Measurements from ENCODE around the gene GRAMD2B.
"Not testable (repeated sequence)": the region's sequence is repeated elsewhere in the genome, so short reads cannot be mapped to it uniquely, and the experiment has no call there.

The GRAMD2B gene

DNA sequence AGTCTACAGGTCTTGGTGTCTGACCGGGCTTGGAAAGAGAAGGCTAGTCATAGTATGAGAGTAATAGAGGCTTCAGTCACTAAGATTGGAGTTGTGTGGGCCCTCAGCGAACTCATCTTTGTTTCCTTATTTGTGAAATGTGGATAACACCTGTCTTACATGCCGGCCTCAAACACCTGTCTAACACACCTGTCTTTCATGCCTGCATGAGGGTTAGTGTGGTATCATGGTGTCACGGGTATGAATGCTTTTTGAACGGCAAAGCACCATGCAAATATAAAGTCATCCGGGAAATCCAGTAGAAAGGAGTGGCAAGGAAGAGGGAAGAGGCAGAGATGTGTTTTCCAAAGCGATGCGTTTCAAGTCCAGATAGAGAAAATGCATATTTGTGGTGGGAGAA lies 25.5 kb downstream of the GRAMD2B start:
- FAIRE-seq (no peak), DNase-seq (ENCODE audit: insufficient read length, low spot score) (no peak)

DNA sequence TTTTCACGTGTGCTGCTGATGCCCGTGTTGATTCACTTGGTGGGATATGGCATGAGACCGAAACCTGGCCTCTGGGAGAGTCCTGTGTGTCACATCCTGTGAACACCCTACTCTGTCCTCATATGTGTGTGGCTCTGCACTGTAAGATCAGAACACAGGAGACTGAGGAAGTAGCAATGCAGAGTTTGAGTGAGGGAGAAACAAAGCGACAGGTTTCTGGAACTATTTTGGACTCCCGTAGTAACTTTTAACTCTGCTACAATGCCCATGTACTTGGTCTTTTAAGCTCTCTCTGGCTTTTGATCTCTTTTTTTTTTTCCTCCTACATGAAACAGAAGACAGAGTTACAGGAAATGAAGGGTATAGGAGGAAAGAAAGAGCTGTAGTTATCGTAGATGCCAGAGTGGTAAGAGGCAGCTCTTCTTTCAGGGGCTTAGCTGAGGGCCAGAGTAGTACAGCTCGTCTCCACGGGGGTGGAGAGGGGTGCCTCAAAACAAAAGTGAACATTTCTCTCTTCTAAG lies 26.6 kb downstream of the GRAMD2B start:
- DNase-seq (ENCODE audit: insufficient read length, low spot score) (no peak), FAIRE-seq (no peak)

DNA sequence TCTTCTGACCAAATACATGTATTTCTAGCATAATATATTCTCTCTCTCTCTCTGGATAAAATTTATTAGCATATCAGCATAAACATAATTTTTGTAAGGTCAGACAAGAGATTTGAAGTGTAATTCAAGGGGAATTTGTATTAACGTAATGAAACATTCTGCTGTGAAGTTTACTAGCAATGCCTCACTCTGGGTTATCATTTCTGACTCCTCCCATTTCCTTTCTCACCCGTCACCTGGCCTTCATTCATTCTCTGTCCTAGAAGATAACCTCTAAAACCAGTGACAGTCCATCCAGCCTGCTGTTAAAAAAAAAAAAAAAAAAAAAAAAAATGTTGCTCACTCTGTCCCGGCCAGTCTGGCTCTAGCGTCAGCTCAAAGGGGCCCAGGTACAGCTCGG lies 27.1 kb downstream of the GRAMD2B start:
- DNase-seq (ENCODE audit: insufficient read length, low spot score): no peak
- no peak for FAIRE-seq

DNA sequence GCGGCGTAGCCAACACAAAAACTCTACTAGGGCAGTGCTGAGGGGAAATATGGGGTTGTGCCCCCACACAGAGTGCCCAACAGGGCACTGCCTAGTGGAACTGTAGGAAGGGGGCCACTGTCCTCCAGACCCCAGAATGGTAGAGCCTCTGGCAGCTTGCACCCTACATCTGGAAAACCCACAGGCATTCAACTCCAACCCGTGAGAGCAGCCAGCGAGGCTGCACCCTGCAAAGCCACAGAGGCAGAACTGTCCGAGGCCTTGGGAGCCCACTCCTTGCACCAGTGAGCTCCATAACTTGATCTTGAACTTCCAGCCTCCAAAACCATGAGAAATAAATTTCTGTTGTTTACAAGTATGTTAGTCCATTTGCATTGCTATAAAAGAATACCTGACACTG lies 27.7 kb downstream of the GRAMD2B start:
- FAIRE-seq (no peak), DNase-seq (ENCODE audit: insufficient read length, low spot score) (no peak)

DNA sequence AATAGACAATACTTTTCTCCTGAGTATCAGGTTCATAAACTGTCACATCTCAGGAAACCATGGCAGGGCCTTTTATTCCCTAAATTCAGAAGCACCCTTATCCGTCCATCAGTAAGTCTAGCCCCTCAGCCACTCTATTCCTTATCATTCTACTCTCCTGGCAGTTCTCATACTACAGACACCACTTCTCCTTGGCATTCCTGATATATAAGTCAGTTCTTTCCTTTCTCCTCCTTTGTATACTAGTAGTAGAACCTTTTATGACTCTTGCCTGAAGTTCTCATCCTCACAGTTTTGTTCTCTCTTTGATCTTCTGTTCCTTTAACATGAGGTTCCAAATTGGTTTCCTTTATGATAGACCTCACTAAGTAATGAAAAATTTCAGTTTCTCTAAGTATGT lies 29.3 kb downstream of the GRAMD2B start:
- FAIRE-seq: no peak
- no peak for DNase-seq (ENCODE audit: insufficient read length, low spot score)

DNA sequence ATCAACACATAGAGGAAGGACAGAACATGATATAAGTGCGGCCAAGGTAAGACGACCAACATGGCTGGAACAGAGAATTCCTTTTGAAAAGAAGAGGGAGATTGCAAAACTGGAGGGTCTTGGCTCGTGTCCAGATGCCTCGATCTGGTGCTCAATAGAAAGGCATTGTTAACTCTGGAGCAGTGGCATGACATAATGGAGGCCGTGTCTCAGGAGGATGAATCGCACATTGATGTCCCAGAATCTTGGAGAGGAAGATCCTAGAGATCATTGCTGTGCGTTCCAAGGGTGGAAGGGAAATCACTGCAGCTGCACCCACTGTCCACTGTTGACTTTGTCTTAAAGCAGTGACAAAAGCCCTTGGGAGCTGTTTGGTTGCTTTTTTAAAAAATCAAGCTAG lies 30.9 kb downstream of the GRAMD2B start:
- FAIRE-seq: no peak
- DNase-seq (ENCODE audit: insufficient read length, low spot score): no peak

DNA sequence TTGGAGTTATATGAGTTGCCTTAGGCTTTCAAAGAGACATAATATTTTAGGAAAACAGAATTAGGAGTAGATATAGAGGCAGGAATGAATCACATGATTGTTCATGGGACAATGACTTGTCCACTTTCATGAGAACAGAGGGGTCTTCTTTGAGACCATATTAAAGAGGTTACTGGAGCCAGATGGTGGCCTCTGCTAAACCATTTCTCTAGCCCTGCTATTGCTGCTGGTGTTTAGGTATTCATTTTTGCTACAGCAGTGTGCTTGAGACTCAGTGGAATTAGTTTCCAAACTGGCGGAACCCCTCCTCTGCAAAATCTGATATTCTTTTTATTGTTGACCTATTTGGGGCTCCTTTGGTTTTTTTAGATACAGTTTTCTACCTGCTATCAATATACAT lies 31.3 kb downstream of the GRAMD2B start:
- DNase-seq (ENCODE audit: insufficient read length, low spot score) (no peak), FAIRE-seq (no peak)

DNA sequence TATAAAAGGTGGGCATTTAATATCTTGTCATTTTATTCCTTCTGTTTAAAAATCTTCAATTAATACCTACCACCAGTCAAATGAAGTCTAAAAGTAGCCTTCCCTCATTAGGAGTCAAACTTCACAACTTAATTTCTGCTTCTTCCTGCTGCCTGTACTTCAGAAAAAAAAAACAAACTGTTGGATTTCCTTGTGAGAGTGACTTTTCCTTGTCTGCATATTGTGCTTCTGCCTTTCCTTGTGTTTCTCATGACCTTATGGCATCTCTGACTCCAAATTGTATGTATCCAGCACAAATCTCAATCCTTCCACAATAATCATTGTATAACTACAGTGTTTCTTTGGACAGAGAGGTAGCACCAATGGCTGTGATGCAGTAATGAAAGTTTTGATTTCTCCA lies 32.1 kb downstream of the GRAMD2B start:
- no peak for DNase-seq (ENCODE audit: insufficient read length, low spot score)
- FAIRE-seq: no peak

DNA sequence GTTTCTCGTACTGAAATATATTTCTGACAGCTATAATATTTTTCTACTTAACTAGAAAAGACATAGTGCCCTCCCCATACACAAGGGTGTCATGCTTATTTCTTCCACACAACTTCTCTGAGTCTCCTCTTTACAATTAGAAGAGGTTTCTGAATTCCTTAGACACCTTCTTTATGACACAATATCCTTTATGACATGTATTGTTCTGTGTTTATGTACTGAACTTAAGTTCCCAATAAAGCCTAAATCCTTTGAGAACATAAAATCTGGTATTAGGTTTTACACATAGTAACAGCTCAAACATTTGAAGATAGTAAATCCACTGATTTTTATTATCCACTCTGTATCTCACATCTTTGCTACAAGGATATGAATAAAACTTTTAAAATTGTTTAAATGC lies 32.5 kb downstream of the GRAMD2B start:
- DNase-seq (ENCODE audit: insufficient read length, low spot score): no peak
- FAIRE-seq: no peak

DNA sequence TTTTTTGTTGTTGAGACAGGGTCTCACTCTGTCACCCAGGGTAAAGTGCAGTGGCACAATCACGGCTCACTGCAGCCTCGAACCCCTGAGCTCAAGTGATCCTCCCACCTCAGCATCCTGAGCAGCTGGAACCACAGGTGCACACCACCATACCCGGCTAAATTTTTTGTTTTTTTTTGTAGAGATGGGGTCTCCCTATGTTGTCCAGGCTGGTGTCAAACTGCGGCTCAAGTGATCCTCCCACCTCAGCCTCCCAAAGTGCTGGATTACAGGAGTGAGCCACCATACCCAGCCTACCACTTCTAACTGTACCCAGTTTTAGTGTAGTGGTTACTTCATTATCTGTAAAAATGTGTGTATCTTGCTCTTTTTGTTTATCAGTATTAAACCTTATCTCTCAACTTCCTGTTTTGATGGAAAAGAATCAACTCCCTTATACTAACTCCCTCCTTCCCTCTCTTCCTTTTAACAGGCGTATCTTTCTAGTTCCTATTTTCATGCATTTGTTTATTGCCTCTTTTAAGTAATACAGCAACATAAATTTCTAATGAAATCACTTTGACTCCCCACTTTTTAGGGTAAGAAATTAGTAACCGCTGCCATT lies 33.1 kb downstream of the GRAMD2B start:
- FAIRE-seq (no peak), DNase-seq (ENCODE audit: insufficient read length, low spot score) (no peak)

DNA sequence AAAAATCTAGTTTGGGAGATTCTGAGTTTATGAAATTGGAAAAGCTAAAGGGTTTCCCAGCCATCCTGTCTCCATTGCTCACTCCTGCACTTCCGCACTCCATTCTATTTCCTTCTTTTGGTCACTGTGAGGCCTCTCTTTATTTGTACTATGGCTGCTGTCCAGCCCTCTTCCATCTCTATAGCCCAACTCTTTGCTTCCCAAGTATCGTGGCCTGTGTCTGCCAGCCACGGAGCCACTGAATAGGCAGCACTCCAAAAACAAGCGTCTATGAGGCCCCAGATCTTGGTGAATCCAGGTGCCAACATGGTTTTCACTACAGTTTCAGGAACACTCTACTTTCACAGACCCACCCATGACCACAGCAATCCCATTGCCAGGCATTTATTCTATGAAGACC lies 37.2 kb downstream of the GRAMD2B start:
- no peak for DNase-seq (ENCODE audit: insufficient read length, low spot score)
- no peak for FAIRE-seq

DNA sequence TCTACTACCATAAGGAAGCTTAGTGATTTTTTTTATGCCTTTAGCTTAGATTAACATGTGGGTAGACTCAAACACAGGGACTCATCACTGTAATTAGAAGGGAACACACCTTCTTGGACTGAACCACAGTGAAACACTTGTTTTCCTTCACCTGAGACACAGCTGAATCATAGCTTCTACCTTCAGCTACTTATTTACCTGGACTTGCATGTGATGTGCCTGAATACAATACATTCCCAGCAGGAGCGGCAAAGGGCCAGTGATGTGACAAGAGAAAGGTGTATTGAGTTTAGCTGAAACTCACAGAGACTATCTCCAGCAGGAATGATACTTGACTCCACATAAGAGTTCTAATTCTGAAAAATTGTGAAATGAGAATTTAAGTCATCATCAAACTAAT lies 37.8 kb downstream of the GRAMD2B start:
- no peak for FAIRE-seq
- no peak for DNase-seq (ENCODE audit: insufficient read length, low spot score)

DNA sequence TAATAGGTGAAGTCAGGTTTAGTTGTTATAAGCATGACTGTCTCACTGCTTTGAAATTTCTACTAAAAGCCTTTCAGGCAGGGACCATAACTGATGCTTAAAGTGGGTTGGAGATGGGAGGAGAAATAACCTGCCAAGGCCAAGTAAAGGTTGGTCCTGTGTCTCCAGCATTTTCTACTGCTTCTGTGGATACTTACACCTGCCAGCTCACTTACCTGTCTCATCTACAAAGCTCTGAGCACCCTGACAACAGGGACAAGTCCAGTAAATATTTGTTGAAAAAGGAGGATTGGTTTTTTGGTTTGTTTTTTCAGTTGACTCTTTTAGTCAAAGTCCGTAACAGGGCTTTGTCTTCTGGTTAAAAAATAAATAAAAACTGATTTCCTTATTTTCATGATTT lies 38.6 kb downstream of the GRAMD2B start:
- FAIRE-seq: no peak
- no peak for DNase-seq (ENCODE audit: insufficient read length, low spot score)

DNA sequence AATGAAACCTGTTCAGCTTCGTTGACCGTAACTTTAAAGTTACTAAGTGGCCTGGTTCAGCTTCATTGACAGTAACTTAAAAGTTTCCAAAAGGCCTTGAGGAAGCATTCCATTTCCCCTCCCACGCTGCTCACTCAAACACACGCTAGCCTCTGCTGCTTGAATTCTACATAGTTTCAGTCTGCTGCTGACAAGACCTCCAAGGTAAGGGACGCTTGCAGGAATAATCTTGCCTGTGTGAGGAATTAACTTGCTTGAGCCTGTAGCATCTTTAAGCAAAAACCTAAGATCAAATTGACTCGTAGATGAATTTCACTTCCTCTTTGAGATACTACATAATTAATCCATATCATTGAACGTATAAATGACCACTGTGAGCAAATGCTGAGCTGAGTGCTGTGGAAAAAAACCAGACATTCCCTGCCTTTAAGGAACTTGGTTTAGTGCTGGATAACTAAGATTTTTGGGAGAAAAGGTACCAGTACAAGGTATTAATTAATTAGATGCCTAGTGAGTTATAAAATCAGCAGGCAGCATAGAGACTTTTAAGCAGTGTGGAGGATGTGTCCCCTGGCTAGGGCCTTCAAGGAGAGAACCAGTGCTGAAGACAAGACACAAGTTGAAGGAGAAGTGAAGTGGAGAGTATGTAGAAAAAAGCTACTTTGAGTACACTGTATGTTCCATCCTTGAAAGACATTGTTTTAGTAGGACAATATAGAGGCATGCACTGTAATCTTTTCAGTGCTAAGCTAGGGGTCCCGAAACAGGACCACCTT lies 39.2 kb downstream of the GRAMD2B start:
- DNase-seq (ENCODE audit: insufficient read length, low spot score): no peak
- FAIRE-seq: no peak

DNA sequence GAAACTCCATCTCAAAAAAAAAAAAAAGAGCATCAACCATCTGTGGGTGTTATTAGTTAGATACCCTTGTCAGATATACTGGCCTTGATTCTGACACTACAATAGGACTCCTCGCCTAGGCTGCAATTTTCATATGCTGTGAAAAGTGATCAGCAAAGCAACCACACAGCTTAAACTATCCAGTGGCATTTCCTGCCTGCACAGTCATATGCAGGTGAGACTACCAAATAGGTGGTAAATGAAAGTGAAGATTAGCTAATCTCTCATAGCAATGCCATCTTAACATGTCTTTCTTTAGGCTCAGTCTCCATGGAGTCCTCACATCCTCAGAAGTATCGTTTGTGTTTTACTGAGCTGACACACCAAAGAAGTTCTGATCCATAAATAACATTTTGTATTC lies 40.8 kb downstream of the GRAMD2B start:
- DNase-seq (ENCODE audit: insufficient read length, low spot score): no peak
- FAIRE-seq: no peak

DNA sequence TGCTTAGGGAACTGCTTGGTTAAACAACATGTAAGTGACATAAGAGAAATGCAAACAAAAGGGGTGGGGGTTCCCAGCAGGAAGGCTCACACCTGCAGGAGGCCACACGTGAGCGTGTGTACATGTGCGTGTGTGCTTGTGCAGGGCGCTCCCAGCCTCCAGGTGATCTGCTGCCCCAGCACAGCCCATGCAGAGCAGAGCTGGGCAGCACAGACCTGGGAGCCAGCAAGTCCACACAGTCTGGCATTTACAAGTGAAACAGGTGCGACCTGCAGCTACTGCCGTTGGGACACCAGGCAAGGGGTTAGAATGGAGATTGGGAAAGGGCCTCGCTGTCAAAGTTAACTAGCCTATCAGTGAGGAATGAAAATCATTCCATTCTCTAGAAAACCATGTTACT lies 41.8 kb downstream of the GRAMD2B start:
- DNase-seq (ENCODE audit: insufficient read length, low spot score): no peak
- FAIRE-seq: no peak

DNA sequence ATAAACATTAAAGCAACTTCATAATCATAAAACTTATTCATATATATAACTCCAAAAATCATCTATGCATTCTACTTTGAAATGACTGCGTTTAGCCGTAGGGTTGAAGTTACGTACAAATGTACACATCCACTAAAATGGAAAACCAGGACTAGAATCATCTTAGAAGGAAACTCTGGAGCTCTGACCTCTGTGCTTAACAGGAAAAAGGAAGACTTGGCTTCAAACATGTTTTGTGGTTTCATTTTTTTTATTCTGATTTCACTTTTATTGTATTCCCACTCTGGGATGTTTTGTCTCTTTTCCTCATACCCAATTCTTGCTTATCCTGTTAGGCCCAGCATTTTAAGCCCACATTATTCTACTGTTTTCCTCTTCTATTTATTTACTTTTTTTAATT lies 44.9 kb downstream of the GRAMD2B start:
- FAIRE-seq (no peak), DNase-seq (ENCODE audit: insufficient read length, low spot score) (no peak)

DNA sequence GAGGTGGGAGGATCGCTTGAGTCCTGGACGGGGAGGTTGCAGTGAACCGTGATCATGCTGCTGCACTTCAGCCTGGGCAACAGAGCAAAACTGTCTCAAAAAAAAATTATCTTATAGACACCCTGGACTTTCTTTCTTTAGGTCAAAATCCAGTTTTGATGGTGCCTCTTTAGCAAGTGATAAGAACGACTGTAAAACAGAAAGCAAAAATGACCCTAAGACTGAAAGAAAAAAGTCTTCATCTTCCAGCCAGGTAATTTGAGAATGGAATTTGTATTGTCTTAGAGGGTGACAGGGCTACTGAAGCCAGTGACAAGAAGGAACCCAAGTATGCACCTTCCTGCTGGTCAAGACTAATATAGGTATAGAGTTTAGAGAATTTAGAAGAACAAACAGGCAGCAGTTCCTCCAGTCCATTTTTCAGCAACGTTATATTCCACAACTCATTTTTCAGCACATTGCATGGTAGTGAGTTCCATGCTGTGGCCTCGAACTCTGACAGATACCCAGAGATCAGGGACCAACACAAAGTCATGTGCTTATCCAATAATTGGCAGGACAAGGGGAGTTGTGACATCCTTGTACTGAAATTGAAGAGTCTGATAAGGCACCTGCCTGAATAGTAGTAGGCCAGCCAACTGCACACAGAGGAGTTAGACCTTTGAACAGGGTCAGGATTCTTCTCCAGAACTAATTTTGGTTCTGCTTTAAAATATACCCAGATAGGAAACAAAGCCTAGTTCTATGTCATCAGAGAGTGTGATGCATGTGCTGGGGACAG lies 46.5 kb downstream of the GRAMD2B start:
- no peak for DNase-seq (ENCODE audit: insufficient read length, low spot score)
- FAIRE-seq: no peak

DNA sequence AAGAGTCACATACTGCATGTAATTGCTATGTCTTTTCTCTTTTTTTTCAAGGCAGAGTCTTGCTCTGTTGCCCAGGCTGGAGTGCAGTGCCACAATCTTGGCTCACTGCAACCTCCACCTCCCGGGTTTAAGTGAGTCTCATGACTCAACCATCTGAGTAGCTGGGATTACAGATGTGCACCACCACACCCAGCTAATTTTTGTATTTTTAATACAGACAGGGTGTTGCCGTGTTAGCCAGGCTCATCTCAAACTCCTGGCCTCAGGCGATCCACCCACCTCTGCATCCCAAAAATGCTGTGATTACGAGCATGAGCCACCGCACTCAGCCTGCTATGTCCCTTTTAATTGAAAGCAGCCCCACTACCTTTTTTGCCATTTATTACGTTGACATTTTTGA lies 47.3 kb downstream of the GRAMD2B start:
- FAIRE-seq; DNase-seq (ENCODE audit: insufficient read length, low spot score): not testable (repeated sequence)

DNA sequence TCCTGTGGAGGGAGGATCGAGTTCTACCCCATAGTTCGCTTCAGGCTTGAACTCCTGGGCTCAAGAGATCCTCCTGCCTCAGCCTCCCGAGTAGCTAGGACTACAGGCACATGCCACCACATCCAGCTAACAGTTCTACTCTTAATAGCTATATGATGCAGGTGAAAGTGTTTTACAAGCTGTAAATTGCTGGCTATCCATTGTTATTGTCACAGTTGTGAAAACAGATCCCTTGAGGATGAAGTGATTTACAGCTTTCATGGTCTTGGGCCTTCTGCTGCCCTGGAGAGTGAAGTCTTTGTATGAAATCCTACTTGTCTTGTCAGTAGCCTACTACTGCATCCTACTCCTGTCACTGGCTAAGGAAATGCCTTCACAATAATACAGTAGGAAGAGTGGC lies 48.0 kb downstream of the GRAMD2B start:
- no peak for FAIRE-seq
- no peak for DNase-seq (ENCODE audit: insufficient read length, low spot score)

DNA sequence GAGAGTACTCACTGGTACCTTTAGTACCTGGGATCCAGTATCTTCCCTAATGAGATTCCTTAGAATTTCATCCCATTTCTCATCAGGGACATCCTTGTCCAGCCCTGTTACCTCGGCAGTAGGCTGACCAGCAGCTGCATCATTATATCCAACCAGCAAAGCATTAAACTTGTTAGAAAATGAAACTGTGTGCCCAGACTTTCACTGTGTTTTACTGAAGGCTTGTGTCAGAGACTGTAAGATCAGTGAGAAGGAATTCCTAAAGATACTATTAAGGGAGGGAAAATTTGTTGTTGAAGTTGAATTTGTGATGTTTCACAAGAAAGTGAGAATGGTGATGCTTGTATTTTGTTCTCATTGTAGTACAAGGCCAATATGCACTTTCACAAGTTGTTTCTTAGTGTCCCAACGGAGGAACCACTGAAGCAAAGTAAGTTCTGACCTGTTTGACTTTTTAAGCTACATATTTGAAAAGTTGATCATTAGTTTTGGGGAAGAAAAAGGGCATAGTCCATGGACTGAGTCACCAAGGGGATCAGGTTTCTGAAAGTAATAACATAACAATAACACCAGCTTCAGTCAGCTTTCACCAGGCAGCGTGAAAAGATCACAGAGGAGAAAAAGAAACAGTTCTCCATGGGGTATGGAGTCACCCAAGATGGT lies 48.8 kb downstream of the GRAMD2B start:
- DNase-seq (ENCODE audit: insufficient read length, low spot score) (peak; percentile 38), FAIRE-seq (peak; percentile 79)
